Measurements from ENCODE around the gene MMS19. TPM values are rescaled to one million over a fixed set of nuclear protein-coding genes. Genes with fewer than 3 reads are reported as not detected.

MMS19 gene, protein sequence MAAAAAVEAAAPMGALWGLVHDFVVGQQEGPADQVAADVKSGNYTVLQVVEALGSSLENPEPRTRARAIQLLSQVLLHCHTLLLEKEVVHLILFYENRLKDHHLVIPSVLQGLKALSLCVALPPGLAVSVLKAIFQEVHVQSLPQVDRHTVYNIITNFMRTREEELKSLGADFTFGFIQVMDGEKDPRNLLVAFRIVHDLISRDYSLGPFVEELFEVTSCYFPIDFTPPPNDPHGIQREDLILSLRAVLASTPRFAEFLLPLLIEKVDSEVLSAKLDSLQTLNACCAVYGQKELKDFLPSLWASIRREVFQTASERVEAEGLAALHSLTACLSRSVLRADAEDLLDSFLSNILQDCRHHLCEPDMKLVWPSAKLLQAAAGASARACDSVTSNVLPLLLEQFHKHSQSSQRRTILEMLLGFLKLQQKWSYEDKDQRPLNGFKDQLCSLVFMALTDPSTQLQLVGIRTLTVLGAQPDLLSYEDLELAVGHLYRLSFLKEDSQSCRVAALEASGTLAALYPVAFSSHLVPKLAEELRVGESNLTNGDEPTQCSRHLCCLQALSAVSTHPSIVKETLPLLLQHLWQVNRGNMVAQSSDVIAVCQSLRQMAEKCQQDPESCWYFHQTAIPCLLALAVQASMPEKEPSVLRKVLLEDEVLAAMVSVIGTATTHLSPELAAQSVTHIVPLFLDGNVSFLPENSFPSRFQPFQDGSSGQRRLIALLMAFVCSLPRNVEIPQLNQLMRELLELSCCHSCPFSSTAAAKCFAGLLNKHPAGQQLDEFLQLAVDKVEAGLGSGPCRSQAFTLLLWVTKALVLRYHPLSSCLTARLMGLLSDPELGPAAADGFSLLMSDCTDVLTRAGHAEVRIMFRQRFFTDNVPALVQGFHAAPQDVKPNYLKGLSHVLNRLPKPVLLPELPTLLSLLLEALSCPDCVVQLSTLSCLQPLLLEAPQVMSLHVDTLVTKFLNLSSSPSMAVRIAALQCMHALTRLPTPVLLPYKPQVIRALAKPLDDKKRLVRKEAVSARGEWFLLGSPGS
- total RNA-seq = 117 and 122 TPM in 2 replicates

DNA sequence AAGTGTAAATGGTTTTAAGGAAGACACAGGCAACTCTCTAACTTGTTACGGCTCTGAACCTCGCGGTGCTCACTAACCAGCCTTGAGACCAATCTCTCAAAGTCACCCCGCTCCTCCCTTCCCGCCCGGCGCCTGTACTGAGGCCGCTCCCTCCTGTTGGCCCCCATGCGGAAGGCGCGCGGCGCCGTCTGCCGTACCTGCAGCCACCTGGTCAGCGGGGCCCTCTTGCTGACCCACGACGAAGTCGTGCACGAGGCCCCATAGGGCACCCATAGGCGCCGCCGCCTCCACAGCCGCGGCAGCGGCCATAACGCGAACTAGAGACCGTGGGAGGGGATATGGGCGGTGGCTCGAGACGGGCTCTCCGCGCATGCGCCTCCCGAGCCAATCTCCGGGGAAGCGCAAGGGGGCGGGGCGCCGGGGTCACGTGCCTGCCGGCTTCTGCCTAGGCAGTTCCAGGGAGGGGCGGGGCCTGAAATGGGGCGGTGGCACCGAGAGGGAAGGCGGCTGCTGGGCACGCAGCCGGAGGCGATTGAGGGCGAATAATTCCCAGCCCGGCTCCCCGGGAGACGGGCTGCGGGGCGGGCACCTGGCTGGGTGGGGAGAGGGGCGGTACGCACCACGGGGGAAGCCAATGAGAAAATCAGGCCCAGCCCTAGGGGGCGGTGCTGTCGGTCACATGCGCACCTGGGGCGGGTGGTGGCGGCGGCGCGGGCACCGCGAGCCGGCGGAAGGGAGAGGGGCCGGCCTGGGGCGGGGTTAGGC lies at the start of gene MMS19:
TSS of gene MMS19 (minus strand) at position 347 of the 765 bp plus-strand sequence. CDS start at position 309, 38 bp downstream.

DNA sequence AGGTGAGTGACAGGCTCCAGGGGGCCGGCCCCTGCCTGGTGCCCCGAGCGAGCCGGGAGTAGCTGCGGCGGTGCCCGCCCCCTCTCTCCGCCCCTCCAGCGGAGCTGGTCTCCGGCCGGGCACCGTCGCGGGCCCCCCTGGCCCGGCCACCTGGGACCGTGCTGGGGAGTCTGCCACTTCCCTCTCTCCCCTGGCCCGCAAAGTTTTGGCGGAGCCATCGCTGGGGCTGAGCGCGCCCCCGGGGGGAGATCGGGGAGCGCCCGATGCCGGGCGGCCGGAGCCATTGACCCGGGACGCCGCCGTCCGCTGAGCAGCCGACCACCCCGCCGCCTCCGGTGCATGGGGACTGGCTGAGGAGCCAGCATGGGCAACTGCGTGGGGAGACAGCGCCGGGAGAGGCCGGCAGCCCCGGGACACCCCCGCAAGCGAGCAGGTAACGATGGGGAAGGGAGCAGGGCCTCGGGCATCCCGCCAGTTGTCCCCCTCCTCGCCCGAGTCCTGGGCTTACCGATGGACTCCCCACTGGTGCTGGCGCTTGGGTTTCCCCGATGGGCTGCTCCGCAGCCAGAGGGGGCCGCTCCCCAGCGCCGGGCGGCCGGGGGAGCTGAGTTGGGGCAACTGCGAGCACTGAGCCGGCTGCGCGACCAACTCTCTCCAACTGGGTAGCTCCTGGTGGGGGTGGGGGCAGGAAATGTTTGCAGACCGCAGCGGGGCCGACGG lies 779 bp upstream of the MMS19 start, which contains the start of gene UBTD1:
TSS of gene UBTD1 (plus strand) at position 84 of the 720 bp plus-strand sequence. CDS start at position 364, 280 bp downstream.

DNA sequence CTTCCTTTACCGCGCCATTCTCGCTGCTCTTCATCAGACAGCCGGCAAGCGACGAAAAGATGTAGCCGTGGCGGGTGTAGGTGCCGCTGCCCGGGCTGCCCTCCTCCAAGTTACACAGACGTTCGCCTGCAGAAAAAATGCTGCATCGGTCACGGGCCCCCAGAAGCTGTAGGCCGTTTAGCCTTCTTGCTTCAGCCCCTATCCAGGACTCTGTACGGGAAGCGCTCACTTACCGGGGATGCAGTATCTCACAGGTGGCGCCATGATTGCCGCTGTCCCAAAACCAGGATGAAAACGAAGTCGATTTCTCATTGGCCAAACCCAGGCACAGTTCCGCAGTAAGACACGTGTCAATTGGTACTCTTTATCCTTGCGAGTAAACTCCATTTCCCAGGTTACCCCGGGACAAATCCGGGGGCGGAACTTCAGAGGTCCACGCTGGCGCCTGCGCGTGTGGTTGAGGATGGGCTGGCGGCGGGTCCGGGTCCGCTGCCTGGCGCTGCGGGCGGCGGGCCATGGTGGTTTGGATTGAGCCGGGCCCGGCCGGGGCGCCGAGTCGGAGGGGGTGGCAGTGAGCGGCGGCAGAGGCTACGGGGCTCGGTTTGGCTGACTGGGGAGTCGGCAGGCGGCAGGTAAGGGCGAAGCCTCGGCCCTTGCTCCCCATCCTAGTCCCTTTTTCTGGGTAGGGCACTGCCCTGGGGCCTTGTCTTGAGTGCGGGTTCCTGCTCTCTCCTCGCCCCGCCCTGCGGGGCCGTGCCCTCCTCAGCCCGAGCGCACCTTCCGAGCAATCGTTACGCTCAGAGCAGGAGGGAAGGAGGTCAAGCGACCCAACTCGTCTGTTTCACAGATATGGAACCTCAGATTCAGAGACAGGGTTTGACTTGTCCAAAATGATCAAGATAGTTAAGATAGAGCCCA lies 52.2 kb downstream of the MMS19 start, which contains the start of the genes EXOSC1 and ZDHHC16:
TSS of gene EXOSC1 (minus strand) at position 285 of the 918 bp plus-strand sequence. CDS start at position 264, 21 bp downstream.
TSS of gene ZDHHC16 (plus strand) at position 454 of the 918 bp plus-strand sequence. CDS start 5,501 bp downstream, outside the sequence.

DNA sequence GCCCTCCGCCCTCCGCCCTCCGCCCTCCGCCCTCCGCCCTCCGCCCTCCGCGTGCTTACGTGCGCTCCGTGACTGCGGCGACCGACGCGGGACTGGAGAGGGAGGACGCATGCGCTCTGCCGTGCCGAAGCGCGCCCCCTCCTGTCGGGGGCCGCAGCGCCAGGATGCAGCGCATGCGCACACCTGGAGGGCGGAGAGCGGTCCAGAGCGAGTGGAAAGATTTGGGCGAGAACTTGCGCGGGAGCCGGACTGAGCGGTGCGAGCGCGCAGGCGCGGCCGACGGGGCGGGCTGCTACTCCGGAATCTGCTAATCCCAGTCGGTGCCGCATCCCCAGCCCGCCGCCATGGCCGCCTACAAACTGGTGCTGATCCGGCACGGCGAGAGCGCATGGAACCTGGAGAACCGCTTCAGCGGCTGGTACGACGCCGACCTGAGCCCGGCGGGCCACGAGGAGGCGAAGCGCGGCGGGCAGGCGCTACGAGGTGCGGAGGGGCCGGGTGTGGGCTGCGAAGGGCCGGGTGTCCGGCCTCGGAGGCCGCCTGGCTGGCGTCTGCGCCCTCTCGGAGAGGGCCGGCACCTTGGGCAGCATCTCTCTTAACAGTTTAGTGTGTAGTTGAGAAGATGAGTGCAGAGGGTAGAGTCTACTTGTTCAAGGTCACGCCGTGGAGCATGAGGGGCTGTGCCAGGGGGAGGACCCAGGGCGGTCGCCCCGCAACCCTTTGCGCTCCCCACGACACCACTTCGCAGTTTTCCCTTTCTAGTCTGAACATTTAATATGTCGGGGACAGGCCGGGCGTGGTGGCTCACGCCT lies 72.1 kb downstream of the MMS19 start, which contains the start of gene PGAM1:
TSS of gene PGAM1 (plus strand) at position 228 of the 812 bp plus-strand sequence. CDS start at position 345, 117 bp downstream.

Small RNA genes within 50 kb of the gene (small RNA-seq; reads per million reads assigned to genes)
- not detected for gene RF00019

Other genes with a start within 250 kb of the MMS19 start
- gene ARHGAP19, start 205.8 kb downstream of the MMS19 start, total RNA-seq = 7.8 and 15.7 TPM in 2 replicates
- 2.3 and 3.6 TPM in 2 replicates for gene FRAT1, start 179.2 kb downstream of the MMS19 start, total RNA-seq
- 9.5 and 11.4 TPM in 2 replicates for gene FRAT2, start 163.7 kb downstream of the MMS19 start, total RNA-seq
- 24.8 and 25.0 TPM in 2 replicates for gene RRP12, start 97.1 kb downstream of the MMS19 start, total RNA-seq
- 491 and 495 TPM in 2 replicates for gene PGAM1, start 72.2 kb downstream of the MMS19 start, total RNA-seq
- gene EXOSC1, start 52.4 kb downstream of the MMS19 start, total RNA-seq = 38.2 and 45.1 TPM in 2 replicates
- 56.7 and 56.8 TPM in 2 replicates for gene ZDHHC16, start 52.2 kb downstream of the MMS19 start, total RNA-seq
- 76.6 and 84.6 TPM in 2 replicates for gene UBTD1, start 502 bp upstream of the MMS19 start, total RNA-seq
- 0.65 and 1.1 TPM in 2 replicates for gene ANKRD2, start 74.4 kb upstream of the MMS19 start, total RNA-seq
- gene HOGA1, start 86.0 kb upstream of the MMS19 start, total RNA-seq = 0.33 and 0.38 TPM in 2 replicates
- gene C10orf62, start 91.3 kb upstream of the MMS19 start, total RNA-seq = 0.10 TPM in 1 of 2 replicates, not detected in the other
- gene MORN4, start 135.1 kb upstream of the MMS19 start, total RNA-seq = 0.76 and 2.9 TPM in 2 replicates
- 16.2 and 17.3 TPM in 2 replicates for gene PI4K2A, start 142.2 kb upstream of the MMS19 start, total RNA-seq
- 2.9 and 3.9 TPM in 2 replicates for gene AVPI1, start 188.8 kb upstream of the MMS19 start, total RNA-seq
- gene MARVELD1, start 215.3 kb upstream of the MMS19 start, total RNA-seq = 46.7 and 54.4 TPM in 2 replicates
- gene ZFYVE27, start 238.7 kb upstream of the MMS19 start, total RNA-seq = 16.7 and 21.9 TPM in 2 replicates

Measured in vein endothelial cell (primary cell).